ENCODE measurements around the gene MLLT10.

Gene MLLT10

GRCh38 chr10:21771219-21771618, 237.2 kb downstream of the MLLT10 start:
- TF ChIP-seq ZNF274 (IDR thresholded peaks at IDR 0.05; ENCODE audit: low read depth, low read length) (no peak), YY1 (IDR thresholded peaks at IDR 0.05; ENCODE audit: insufficient read depth, insufficient read length) (no peak), SUZ12 (IDR thresholded peaks at IDR 0.05; ENCODE audit: extremely low read depth, insufficient read depth, insufficient read length) (no peak)
- DNase-seq (ENCODE audit: low read depth, low spot score): no peak
- Histone ChIP-seq H3K4me1 (ENCODE audit: insufficient read depth, insufficient read length) (no peaks in the 10 kb centered on the region), H3K9ac (ENCODE audit: insufficient read length, low read depth) (no peak overlapping the region), H3K4me3 (ENCODE audit: insufficient read length, low read depth) (no peak overlapping the region), H3K9me3 (ENCODE audit: insufficient read depth, low read length) (peaks cover 4% of the 10 kb centered on the region), H3K27me3 (ENCODE audit: insufficient read depth, insufficient read length) (no peaks in the 10 kb centered on the region), H3K36me3 (ENCODE audit: insufficient read depth, insufficient read length, low read length) (no peaks in the 10 kb centered on the region)

DNA sequence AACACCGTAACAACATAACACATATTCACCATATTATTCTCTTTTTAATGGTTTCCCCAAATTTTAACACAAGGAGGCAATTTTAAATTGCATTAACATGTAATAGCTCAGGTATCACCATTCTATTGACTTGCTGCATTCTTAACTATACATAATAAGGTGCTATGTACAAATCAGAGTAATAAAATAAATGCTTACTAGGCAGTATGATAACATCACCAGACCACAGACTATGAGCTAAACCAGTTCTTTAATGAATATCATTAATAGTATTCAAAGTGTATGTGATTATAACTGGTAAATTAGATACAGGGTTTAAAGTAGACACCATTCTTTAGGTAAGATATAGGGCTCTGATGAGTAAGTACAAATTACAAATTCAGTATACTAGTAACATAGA, 242.9 kb downstream of the MLLT10 start:
- TF ChIP-seq ZNF274 (IDR thresholded peaks at IDR 0.05; ENCODE audit: low read depth, low read length): no peak
- TF ChIP-seq YY1 (IDR thresholded peaks at IDR 0.05; ENCODE audit: insufficient read depth, insufficient read length): no peak
- TF ChIP-seq SUZ12 (IDR thresholded peaks at IDR 0.05; ENCODE audit: extremely low read depth, insufficient read depth, insufficient read length): no peak

DNA sequence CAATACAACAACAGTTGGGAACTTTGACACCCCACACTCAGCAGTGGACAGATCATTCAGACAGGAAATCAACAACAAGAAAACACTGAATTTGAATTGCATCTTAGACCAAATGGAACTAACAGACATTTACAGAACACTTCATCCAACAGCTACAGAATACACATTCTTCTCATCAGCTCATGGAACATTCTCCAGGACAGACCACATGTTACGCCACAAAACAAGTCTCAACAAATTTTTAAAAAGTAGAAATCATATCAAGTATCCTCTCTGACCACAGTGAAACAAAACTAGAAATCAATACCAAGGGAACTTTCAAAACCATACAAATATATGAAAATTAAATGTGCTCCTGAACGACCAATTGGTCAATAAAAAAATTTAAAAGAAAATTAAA, 257.2 kb downstream of the MLLT10 start:
- peaks cover 7% of the 10 kb centered on the region for H3K4me1 ChIP-seq (ENCODE audit: insufficient read depth, insufficient read length)
- H3K9ac ChIP-seq (ENCODE audit: insufficient read length, low read depth): no peak overlapping the region
- no peak for TF ChIP-seq YY1 (IDR thresholded peaks at IDR 0.05; ENCODE audit: insufficient read depth, insufficient read length)
- no peak overlapping the region for H3K4me3 ChIP-seq (ENCODE audit: insufficient read length, low read depth)
- H3K9me3 ChIP-seq (ENCODE audit: insufficient read depth, low read length): 0 out of 2 replicates have a peak, but pooled peaks cover 8% of the 10 kb centered on the region
- no peaks in the 10 kb centered on the region for H3K27me3 ChIP-seq (ENCODE audit: insufficient read depth, insufficient read length)
- H3K36me3 ChIP-seq (ENCODE audit: insufficient read depth, insufficient read length, low read length): no peaks in the 10 kb centered on the region
- DNase-seq (ENCODE audit: low read depth, low spot score): no peak

More for the DNA sequence above, 242.9 kb downstream of the MLLT10 start:
- DNase-seq (ENCODE audit: low read depth, low spot score): no peak
- Histone ChIP-seq H3K4me3 (ENCODE audit: insufficient read length, low read depth) (no peak overlapping the region), H3K9me3 (ENCODE audit: insufficient read depth, low read length) (peaks cover 13% of the 10 kb centered on the region), H3K9ac (ENCODE audit: insufficient read length, low read depth) (no peak overlapping the region), H3K36me3 (ENCODE audit: insufficient read depth, insufficient read length, low read length) (no peaks in the 10 kb centered on the region), H3K4me1 (ENCODE audit: insufficient read depth, insufficient read length) (no peaks in the 10 kb centered on the region), H3K27me3 (ENCODE audit: insufficient read depth, insufficient read length) (no peaks in the 10 kb centered on the region)

Measured in NT2/D1 (cell line).